Measurements from ENCODE around the gene CACNG6. TPM values are rescaled to one million over a fixed set of nuclear protein-coding genes. Genes with fewer than 3 reads are reported as not detected.

CACNG6 gene
- polyA plus RNA-seq, 1 donor (not counting 4 experiments of a cell fraction or from before 2014, with no cell fraction given), result not detected

DNA sequence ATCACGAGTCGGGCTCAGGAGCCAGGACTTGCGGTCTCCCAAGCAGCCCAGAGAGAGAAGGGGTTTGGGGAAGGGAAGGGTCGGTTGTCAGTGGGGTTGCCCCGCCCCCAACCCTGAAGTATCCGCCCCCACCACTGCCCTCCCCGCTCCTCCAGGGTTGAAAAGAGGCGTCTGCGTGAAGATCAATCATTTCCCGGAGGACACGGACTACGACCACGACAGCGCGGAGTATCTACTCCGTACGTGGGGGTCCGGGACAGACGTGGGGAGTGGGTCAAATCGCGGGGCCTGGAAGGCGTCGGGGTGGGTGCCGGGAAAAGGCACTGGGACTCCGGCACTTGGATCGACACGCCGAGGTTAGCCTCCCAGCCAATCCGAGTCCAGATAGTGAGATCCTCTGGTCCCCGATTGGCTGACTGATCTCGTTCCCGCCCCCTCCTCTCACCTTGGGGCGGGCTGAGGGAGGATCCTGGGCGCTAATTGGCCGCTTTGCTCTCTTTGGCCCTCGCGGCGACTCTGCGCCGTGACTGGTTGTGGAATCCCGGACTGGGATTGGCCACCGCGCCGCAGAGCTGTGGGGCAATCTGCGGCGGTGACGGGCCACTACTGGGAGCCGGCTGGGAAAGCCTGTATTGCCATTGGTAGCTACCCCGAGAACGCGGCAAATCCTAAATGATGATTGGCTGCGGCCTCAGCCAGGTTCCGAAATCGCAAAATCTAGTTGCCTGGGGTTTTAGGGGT lies 13.3 kb upstream of the CACNG6 start:
- no peak overlapping the region for H3K27ac ChIP-seq (ENCODE audit: control insufficient read depth, insufficient read depth, low read length)
- H3K9ac ChIP-seq (ENCODE audit: control insufficient read depth, extremely low read depth, insufficient read depth, low read length), result no peak overlapping the region
- TF ChIP-seq EZH2 (IDR thresholded peaks at IDR 0.05; ENCODE audit: low read length), result peak; percentile 66
- no peak for TF ChIP-seq CTCF (optimal IDR thresholded peaks at IDR 0.05 in 1 of 3, IDR thresholded peaks at IDR 0.05 in 1 of 3, conservative IDR thresholded peaks at IDR 0.05 in 1 of 3; ENCODE audit: extremely low read depth in 1 of 3, insufficient read depth in 2 of 3, low read length in 3 of 3)
- no peaks in the 10 kb centered on the region for H4K20me1 ChIP-seq (ENCODE audit: control insufficient read depth, extremely low read depth, insufficient read depth, low read length)
- H3K27me3 ChIP-seq (ENCODE audit: control insufficient read depth, extremely low read depth, insufficient read depth, low read length), result peaks cover 39% of the 10 kb centered on the region
- no peak overlapping the region for H2AFZ ChIP-seq (ENCODE audit: control insufficient read depth, low read length)
- H3K79me2 ChIP-seq (ENCODE audit: control insufficient read depth, insufficient read depth, low read length), result no peaks in the 10 kb centered on the region
- DNase-seq (ENCODE audit: low read depth, low spot score), result no peak
- no peaks in the 10 kb centered on the region for H3K36me3 ChIP-seq (ENCODE audit: control insufficient read depth in 2 of 2, extremely low read depth in 1 of 2, insufficient read depth in 2 of 2, low read length in 2 of 2)
- H3K4me3 ChIP-seq (ENCODE audit: control insufficient read depth in 2 of 3, extremely low read depth in 1 of 3, insufficient read depth in 2 of 3, low read depth in 1 of 3, low read length in 3 of 3), result no peak overlapping the region
- peaks cover 3% of the 10 kb centered on the region for H3K9me3 ChIP-seq (ENCODE audit: control insufficient read depth, low read depth, low read length)
- H3K4me1 ChIP-seq (ENCODE audit: control insufficient read depth, extremely low read depth, insufficient read depth, low read length), result no peaks in the 10 kb centered on the region
- no peak overlapping the region for H3K4me2 ChIP-seq (ENCODE audit: control insufficient read depth, extremely low read depth, insufficient read depth, low read depth, low read length)
- dilution Hi-C loops (cut with MboI; ENCODE audit: extremely low pct_ligation_motif_present, low sequenced_read_pairs), result no loop called here
- H3K9me1 ChIP-seq (ENCODE audit: control insufficient read depth, extremely low read depth, insufficient read depth, low read length), result no peaks in the 10 kb centered on the region
- no peak for FAIRE-seq

GRCh38 chr19:53978975-53979801 lies 12.2 kb upstream of the CACNG6 start:
- dilution Hi-C loops (cut with MboI; ENCODE audit: extremely low pct_ligation_motif_present, low sequenced_read_pairs), result no loop called here
- Histone ChIP-seq H3K9me3 (ENCODE audit: control insufficient read depth, low read depth, low read length) (peaks cover 3% of the 10 kb centered on the region), H3K27me3 (ENCODE audit: control insufficient read depth, extremely low read depth, insufficient read depth, low read length) (peaks cover 45% of the 10 kb centered on the region), H2AFZ (ENCODE audit: control insufficient read depth, low read length) (no peak overlapping the region), H3K79me2 (ENCODE audit: control insufficient read depth, insufficient read depth, low read length) (no peaks in the 10 kb centered on the region), H3K4me3 (ENCODE audit: control insufficient read depth in 2 of 3, extremely low read depth in 1 of 3, insufficient read depth in 2 of 3, low read depth in 1 of 3, low read length in 3 of 3) (no peak overlapping the region), H3K36me3 (ENCODE audit: control insufficient read depth in 2 of 2, extremely low read depth in 1 of 2, insufficient read depth in 2 of 2, low read length in 2 of 2) (no peaks in the 10 kb centered on the region), H3K9me1 (ENCODE audit: control insufficient read depth, extremely low read depth, insufficient read depth, low read length) (no peaks in the 10 kb centered on the region), H3K27ac (ENCODE audit: control insufficient read depth, insufficient read depth, low read length) (no peak overlapping the region), H3K4me2 (ENCODE audit: control insufficient read depth, extremely low read depth, insufficient read depth, low read depth, low read length) (peak overlapping the region; percentile 54), H3K4me1 (ENCODE audit: control insufficient read depth, extremely low read depth, insufficient read depth, low read length) (no peaks in the 10 kb centered on the region), H3K9ac (ENCODE audit: control insufficient read depth, extremely low read depth, insufficient read depth, low read length) (no peak overlapping the region), H4K20me1 (ENCODE audit: control insufficient read depth, extremely low read depth, insufficient read depth, low read length) (no peaks in the 10 kb centered on the region)
- DNase-seq (ENCODE audit: low read depth, low spot score) (no peak), FAIRE-seq (no peak)
- TF ChIP-seq EZH2 (IDR thresholded peaks at IDR 0.05; ENCODE audit: low read length) (peak; percentile 74), CTCF (optimal IDR thresholded peaks at IDR 0.05 in 1 of 3, IDR thresholded peaks at IDR 0.05 in 1 of 3, conservative IDR thresholded peaks at IDR 0.05 in 1 of 3; ENCODE audit: extremely low read depth in 1 of 3, insufficient read depth in 2 of 3, low read length in 3 of 3) (no peak)
